ENCODE results near the gene POPDC2.

Gene POPDC2

DNA sequence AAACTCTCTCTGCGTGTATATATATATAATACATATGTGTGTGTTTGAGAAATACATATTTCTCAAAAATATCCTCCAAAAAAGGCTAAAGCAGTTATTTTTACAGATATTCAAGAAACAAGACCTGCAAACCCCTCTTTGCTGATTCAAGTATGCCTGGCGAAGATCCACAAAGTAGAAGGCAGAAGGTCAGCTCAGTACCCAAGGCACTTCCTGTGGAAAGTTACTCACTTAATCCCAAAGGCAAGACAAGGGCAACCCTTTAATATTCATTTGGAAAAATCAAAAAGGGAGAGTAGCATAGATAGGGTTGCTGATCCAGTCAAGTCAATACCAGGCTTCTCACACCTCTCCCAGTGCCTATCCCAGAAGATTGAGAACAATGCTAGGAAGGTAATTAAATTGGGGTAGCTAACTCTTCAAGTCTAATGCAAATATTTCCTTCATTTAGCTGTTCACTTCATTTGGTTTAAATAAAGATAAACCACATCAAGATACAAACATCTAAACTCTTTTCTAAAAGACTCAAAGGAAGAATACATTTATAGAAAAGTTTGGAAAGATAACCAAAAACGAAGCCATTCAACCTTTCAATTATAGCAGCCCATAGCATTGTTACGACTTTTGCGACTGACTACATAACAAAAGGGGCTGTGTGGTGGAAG, 9.6 kb upstream of the POPDC2 start:
- no peak for TF ChIP-seq SIN3A (IDR thresholded peaks at IDR 0.05; ENCODE audit: borderline replicate concordance, insufficient read depth, low read length)
- TF ChIP-seq POLR2AphosphoS5 (IDR thresholded peaks at IDR 0.05; ENCODE audit: low read depth, low read length), result no peak
- no peak for TF ChIP-seq REST (IDR thresholded peaks at IDR 0.05; ENCODE audit: insufficient read depth in 1 of 2, low read depth in 2 of 2, low read length in 2 of 2)
- no peak for TF ChIP-seq TAF1 (IDR thresholded peaks at IDR 0.05; ENCODE audit: borderline replicate concordance, insufficient read depth, low read length)
- no peak for TF ChIP-seq FOXP2 (optimal IDR thresholded peaks at IDR 0.05; ENCODE audit: borderline replicate concordance, extremely low read depth, extremely low read length, insufficient read depth)

DNA sequence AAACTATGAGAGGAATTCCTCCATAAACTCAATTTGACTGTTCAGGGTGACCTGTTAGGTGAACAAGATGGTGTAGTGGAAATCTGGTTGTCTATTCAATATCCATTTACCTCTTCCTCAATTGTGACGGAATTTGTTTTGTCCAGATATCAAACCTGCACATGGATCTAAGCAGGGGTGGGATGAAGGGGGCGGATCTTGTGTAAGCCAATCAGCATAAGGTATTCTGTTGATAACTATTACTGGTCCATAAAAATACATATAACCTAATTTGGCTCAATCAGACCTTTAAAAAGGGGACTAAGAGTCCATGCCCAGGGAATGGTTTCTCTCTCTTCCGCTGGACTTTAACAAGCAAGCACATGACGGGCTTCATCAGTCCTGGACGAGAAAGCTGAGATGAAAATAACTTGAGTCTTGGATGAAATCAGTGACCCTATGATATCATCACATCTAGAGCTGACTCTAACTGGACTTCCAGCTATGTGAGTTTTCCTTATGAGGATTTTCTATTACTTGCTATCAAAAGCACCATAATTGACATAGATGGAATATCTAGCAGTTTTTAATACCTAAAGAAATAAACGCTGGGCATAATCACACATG, 5.7 kb upstream of the POPDC2 start:
- TF ChIP-seq REST (IDR thresholded peaks at IDR 0.05; ENCODE audit: insufficient read depth in 1 of 2, low read depth in 2 of 2, low read length in 2 of 2) (no peak), POLR2AphosphoS5 (IDR thresholded peaks at IDR 0.05; ENCODE audit: low read depth, low read length) (no peak), SIN3A (IDR thresholded peaks at IDR 0.05; ENCODE audit: borderline replicate concordance, insufficient read depth, low read length) (no peak), FOXP2 (optimal IDR thresholded peaks at IDR 0.05; ENCODE audit: borderline replicate concordance, extremely low read depth, extremely low read length, insufficient read depth) (no peak), TAF1 (IDR thresholded peaks at IDR 0.05; ENCODE audit: borderline replicate concordance, insufficient read depth, low read length) (no peak)

GRCh38 chr3:119664850-119665379, 4.5 kb upstream of the POPDC2 start:
- no peak for TF ChIP-seq REST (IDR thresholded peaks at IDR 0.05; ENCODE audit: insufficient read depth in 1 of 2, low read depth in 2 of 2, low read length in 2 of 2)
- TF ChIP-seq FOXP2 (optimal IDR thresholded peaks at IDR 0.05; ENCODE audit: borderline replicate concordance, extremely low read depth, extremely low read length, insufficient read depth), result no peak
- TF ChIP-seq TAF1 (IDR thresholded peaks at IDR 0.05; ENCODE audit: borderline replicate concordance, insufficient read depth, low read length), result no peak
- no peak for TF ChIP-seq POLR2AphosphoS5 (IDR thresholded peaks at IDR 0.05; ENCODE audit: low read depth, low read length)
- no peak for TF ChIP-seq SIN3A (IDR thresholded peaks at IDR 0.05; ENCODE audit: borderline replicate concordance, insufficient read depth, low read length)

DNA sequence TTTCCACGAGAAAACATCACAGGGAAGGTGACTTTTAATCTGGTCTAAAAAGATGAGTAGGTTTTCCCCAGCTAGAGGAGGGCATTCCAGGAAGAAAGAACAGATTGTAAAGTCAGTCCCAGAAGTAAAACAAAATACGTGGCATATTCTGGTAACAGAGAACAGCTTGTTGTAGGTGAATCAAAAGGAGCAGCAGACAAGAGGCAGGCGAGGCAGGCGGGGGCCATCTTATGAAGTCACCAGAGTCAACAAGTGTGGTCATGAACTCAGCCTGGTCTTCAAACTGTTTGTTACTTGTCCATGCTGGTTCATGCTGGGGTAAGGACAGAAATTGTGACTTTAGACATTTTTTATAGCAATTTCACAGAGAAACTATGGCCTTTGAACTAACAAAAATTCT, 4.0 kb upstream of the POPDC2 start:
- TF ChIP-seq TAF1 (IDR thresholded peaks at IDR 0.05; ENCODE audit: borderline replicate concordance, insufficient read depth, low read length), result no peak
- TF ChIP-seq POLR2AphosphoS5 (IDR thresholded peaks at IDR 0.05; ENCODE audit: low read depth, low read length), result no peak
- TF ChIP-seq SIN3A (IDR thresholded peaks at IDR 0.05; ENCODE audit: borderline replicate concordance, insufficient read depth, low read length), result no peak
- TF ChIP-seq REST (IDR thresholded peaks at IDR 0.05; ENCODE audit: insufficient read depth in 1 of 2, low read depth in 2 of 2, low read length in 2 of 2), result no peak
- no peak for TF ChIP-seq FOXP2 (optimal IDR thresholded peaks at IDR 0.05; ENCODE audit: borderline replicate concordance, extremely low read depth, extremely low read length, insufficient read depth)

All from PFSK-1 (cell line).